HG02678 (cell line): ENCODE data around the gene MPV17L.
"Not testable (repeated sequence)": the region's sequence is repeated elsewhere in the genome, so short reads cannot be mapped to it uniquely, and the experiment has no call there.

Experiments used
- ATAC-seq: cut with Tn5 transposase; IDR thresholded peaks from one replicate; pipeline ENCODE4 v1.9.1; 2021; ENCODE audit warnings: mild to moderate bottlenecking, moderate library complexity; ENCODE audit not compliant: unreplicated experiment

MPV17L gene

DNA sequence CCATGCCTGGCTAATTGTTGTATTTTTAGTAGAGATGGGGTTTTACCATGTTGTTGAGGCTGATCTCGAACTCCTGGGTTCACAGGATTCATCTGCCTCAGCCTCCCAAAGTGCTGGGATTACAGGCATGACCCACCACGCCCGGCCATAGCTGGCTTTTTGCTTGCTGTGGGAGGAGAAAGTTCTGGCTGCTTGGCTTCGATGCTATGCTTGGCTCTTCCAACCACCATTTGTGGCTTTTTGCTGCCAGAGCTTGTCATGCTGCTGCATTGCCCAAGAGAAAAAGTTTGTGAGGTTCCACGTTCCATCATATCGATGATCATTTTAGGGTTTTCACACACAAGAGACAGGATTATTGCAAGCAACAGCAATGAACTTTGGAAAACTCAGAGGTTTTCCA, 55.1 kb downstream of the MPV17L start:
- no peak for ATAC-seq

- ATAC-seq = no peak
These were observed 55.7 kb downstream of the MPV17L start for GRCh38 chr16:15451098-15451731.

GRCh38 chr16:15452246-15452855, 56.8 kb downstream of the MPV17L start:
- no peak for ATAC-seq

DNA sequence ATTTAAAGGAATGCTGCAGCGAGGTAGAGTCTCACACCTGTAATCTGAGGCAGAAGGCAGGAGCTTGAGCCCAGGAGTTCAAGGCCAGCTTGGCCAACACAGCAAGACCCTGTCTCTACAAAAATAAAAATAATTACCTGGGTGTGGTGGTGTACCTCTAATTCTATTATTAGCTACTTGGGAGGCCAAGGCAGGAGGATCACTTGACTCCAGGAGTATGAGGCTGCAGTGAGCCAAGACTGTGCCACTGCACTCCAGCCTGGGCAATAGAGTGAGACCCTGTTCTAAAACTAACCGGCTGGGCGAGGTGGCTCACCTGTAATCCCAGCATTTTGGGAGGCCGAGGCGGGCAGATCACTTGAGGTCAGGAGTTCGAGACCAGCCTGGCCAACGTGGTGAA, 57.7 kb downstream of the MPV17L start:
- not testable (repeated sequence) for ATAC-seq

DNA sequence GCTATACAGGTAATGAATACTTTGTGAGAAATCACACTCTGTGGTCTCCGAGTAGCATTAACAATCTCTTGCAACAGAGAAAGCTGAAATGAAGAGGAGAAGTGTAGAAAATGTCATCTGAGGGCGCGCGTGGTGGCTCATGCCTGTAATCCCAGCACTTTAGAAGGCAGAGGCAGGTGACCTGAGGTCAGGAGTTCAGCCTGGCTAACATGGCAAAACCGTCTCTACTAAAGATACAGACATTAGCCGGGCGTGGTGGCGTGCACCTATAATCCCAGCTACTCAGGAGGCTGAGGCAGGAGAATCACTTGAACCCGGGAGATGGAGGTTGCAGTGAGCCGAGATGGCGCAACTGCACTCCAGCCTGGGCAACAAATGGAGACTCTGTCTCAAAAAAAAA, 59.4 kb downstream of the MPV17L start:
- ATAC-seq = not testable (repeated sequence)

DNA sequence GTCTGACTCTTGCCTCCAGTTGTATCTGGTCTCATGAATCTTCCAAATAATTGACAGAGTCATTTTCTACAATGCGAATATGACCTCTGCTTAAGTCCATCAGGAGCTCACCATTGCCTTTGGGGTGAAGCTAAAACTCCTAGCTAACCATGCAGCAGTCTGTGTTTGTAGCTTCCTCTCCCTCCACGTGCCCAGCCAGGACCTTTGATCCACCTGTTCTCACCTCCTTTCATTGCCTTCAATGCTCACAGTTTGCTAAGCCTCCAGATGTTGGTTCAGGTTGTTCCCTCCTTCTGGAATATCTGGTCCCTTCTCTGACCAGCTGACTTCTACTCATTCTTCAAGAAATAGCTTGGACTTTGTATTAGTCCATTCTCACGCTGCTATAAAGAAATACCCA, 61.8 kb downstream of the MPV17L start:
- ATAC-seq = no peak

DNA sequence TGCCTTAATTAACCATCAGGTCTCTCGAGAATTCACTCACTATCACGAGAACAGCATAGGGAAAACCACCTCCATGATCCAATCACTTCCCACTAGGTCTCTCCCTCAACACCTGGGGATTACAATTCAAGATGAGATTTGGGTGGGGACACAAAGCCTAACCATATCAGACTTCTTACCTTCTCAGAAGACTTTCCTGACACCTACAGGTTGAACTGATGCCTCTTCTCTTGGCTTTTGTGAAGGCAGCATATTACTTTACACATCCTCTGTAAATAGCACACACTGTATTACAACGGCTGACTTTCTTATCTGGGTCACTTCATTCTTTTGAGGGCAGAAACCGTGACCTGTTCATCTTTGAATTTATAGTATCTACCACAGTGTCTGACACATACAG, 62.4 kb downstream of the MPV17L start:
- no peak for ATAC-seq

DNA sequence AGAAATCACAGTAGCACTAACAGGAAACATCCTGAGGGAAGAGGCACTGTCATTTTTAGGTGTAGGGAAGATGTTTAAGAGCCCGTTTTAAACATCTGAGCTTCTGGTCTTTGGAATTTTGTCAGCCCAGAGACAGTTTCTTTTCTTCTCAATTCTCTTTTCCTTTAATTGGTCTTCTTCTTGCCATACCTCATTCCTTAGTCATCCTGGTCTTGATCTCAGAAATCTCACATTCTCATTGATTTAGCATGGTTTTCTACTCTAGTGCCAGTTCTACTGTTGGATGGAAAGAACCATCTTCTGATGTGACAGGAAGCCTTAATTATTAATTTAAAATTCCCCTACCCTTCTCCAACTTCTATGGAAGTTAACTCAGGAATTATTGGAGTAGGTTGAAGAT, 64.2 kb downstream of the MPV17L start:
- ATAC-seq = no peak

- no peak for ATAC-seq
These were observed 65.0 kb downstream of the MPV17L start for GRCh38 chr16:15460601-15461000.

DNA sequence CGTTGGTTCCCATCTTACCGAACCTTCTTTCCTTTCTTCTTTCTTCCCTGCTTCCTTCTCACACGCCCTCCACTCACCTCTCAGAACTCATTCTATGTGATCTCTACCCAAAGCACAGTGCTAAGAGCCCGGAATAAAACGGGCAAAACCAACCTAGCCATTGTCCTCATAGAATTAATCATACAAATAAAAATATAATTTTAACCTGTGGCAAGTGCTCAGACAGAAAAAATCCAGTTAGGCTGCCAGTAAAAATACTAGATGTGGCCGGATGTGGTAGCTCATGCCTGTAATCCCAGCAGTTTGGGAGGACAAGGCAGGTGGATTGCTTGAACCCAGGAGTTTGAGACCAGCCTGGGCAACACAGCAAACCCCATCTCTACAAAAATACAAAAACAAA, 65.8 kb downstream of the MPV17L start:
- ATAC-seq = no peak
